T47D (cell line): ENCODE measurements around the gene BPI.
"Not testable (repeated sequence)": the region's sequence is repeated elsewhere in the genome, so short reads cannot be mapped to it uniquely, and the experiment has no call there.

Experiments used
- DNase-seq, 2 experiments: peaks; one replicate each; pipeline versions ENCODE4 v3.0.0 to v3.0.0-alpha.2; 2011 to 2012; ENCODE audit warnings: low read depth in 1 of 2, low spot score in 1 of 2
- JUND ChIP-seq: IDR thresholded peaks from 2 replicates; pipeline ENCODE4 v1.6.1; 2012; ENCODE audit warnings: low read depth
- in situ Hi-C: cut with HindIII; loops from 2 replicates; pipeline ENCODE4 v1.10.0; 2016; ENCODE audit warnings: low sequenced_read_pairs, low pct_unique_long_range_greater_than_20kb

BPI gene

GRCh38 chr20:38269715-38270114 is 34.2 kb upstream of the BPI start:
- DNase-seq = no peak
- no peak for TF ChIP-seq JUND
- in situ Hi-C loops = no loop called here

- no peak for TF ChIP-seq JUND
- in situ Hi-C loops = no loop called here
These were observed 32.9 kb upstream of the BPI start for GRCh38 chr20:38270869-38271605.

GRCh38 chr20:38271608-38272120 is 32.3 kb upstream of the BPI start:
- no peak for DNase-seq
- TF ChIP-seq JUND = no peak
- in situ Hi-C loops = no loop called here

More at GRCh38 chr20:38270869-38271605, 32.9 kb upstream of the BPI start:
- DNase-seq = peak; percentile 33 to 43

- in situ Hi-C loops = no loop called here
- no peak for DNase-seq
- TF ChIP-seq JUND = no peak
These were observed 31.6 kb upstream of the BPI start for GRCh38 chr20:38272398-38272797.

- in situ Hi-C loops = no loop called here
- no peak for DNase-seq
These were observed 31.0 kb upstream of the BPI start for GRCh38 chr20:38272961-38273360.

GRCh38 chr20:38275815-38276550 is 28.0 kb upstream of the BPI start:
- in situ Hi-C loops = no loop called here
- peak in 1 of 2 experiments; percentile 16 for DNase-seq
- TF ChIP-seq JUND = no peak

More at GRCh38 chr20:38272961-38273360, 31.0 kb upstream of the BPI start:
- no peak for TF ChIP-seq JUND

- DNase-seq = no peak
- in situ Hi-C loops = no loop called here
- TF ChIP-seq JUND = no peak
These were observed 26.7 kb upstream of the BPI start for GRCh38 chr20:38277285-38277684.

GRCh38 chr20:38277691-38278090 is 26.3 kb upstream of the BPI start:
- in situ Hi-C loops = no loop called here
- TF ChIP-seq JUND = no peak
- no peak for DNase-seq

- in situ Hi-C loops = no loop called here
- no peak for DNase-seq
- no peak for TF ChIP-seq JUND
These were observed 25.8 kb upstream of the BPI start for GRCh38 chr20:38278131-38278530.

GRCh38 chr20:38278763-38279162 is 25.2 kb upstream of the BPI start:
- in situ Hi-C loops = no loop called here
- DNase-seq = no peak

GRCh38 chr20:38281176-38281915 is 22.6 kb upstream of the BPI start:
- in situ Hi-C loops, DNase-seq: not testable (repeated sequence)

More at GRCh38 chr20:38278763-38279162, 25.2 kb upstream of the BPI start:
- TF ChIP-seq JUND = no peak

- DNase-seq = no peak
- no peak for TF ChIP-seq JUND
- in situ Hi-C loops = no loop called here
These were observed 20.7 kb upstream of the BPI start for GRCh38 chr20:38283236-38283635.

- DNase-seq, in situ Hi-C loops: not testable (repeated sequence)
These were observed 19.8 kb upstream of the BPI start for GRCh38 chr20:38284066-38284650.
